ENCODE measurements around the gene SIDT1.

Gene SIDT1

GRCh38 chr3:113546414-113546893 is 14.1 kb downstream of the SIDT1 start:
- DNase-seq, result no peak

- DNase-seq, result no peak
These were observed 16.1 kb downstream of the SIDT1 start for GRCh38 chr3:113548501-113548900.

DNA sequence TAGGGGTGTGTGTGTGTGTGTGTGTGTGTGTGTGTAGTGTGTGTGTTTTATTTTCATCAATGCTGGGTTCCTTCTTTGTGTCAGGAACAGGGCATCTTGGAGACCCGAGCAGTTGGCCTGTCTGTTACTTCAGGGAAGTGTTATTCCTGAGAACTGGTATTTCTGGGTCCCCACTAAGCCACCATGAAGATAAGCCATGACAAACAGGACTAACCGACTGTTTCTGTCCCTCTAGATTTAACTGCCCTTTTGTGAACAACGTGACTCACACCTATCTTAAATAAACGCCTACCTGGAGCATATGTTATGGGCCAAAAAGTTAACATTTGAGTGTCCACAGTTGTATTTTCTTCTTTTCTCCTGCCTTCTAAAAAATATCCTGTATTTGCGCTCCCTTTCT is 19.5 kb downstream of the SIDT1 start:
- DNase-seq, result no peak

DNA sequence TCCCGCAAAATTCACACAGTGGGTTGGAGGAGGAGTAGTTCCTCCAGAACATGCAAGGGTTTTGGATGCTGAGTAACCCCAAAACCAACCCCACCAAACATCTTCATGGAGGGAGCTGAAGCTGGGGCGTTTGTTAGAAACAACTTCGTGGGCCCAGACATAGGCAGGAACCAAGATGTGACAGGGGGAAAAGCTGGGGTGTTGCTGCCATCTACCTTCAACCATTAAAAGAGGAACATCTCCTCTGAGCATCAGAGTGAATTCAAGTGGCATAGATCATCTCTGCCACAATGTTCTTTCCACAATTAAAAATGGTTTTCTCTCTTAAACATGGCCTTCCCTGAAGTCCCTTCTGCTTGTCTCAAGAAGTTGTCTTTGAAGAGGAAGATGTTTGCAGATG is 20.5 kb downstream of the SIDT1 start:
- no peak for DNase-seq

- DNase-seq, result no peak
These were observed 22.8 kb downstream of the SIDT1 start for GRCh38 chr3:113555138-113555537.

DNA sequence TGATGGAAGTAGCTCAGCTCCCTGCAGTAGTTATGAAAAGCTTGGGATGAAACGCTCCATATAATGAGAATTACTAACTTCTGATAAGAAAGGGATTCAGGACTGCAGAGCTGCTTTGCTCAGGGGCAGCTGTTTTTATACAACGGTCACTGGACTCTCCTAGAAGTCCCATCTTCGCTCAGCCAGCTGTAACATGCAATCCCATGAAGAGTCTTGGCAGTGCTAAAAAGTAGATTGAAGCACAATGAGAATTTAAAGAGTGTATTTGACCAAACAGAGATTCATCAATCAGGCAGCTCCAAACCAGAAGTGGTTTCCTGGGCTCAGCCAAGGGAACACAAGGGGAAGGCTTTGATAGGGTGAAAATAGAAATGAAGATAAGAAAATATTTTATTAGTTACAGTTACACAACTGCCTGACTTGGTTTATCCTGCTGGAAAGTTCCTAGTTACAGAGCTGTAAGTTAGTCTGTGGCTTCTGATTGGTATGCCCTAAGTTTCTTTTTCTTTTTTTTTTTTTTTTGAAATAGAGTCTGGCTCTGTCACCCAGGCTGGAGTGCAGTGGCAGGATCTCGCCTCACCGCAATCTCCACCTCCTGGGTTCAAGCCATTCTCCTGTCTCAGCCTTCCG is 24.1 kb downstream of the SIDT1 start:
- DNase-seq, result no peak

GRCh38 chr3:113556946-113557335 is 24.6 kb downstream of the SIDT1 start:
- DNase-seq, result no peak

GRCh38 chr3:113557374-113557773 is 25.0 kb downstream of the SIDT1 start:
- DNase-seq, result no peak

DNA sequence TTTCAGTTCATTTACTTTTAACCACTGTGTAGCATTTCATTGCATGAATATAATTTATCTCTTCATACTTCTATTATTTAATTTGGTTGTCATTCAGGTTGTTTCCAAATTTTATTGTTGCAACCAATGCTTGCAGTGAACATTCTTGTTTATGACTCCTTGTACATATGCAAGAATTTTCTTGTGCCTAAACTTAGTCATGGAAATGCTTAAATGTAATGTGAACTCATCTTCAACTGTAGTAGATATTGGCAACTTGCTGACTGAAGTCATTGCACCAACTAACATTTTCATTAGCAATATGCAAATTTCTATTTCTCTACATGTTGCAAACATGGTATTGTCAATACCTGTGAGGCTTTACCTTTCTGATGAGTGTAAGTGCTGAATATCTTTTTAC is 26.7 kb downstream of the SIDT1 start:
- DNase-seq, result no peak

DNA sequence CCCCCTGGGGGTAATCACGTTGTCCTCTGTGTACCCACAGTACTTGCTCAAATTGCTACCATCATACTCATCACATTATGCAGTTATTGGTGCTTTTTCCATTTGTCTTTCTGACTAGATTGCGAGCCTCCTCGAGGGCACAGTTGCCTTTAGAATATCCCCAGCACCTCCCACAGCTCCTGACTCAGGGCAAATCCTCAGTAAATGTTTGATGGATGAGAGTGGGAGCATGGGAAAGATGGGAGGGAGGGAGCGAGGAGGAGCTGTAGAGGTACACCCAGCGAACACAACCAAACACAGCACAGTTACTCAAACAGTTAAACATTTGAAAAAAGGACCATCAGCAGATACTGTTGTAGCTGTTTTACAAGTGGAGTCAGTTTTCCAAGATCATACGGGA is 27.9 kb downstream of the SIDT1 start:
- DNase-seq, result no peak

GRCh38 chr3:113560831-113561623 is 28.7 kb downstream of the SIDT1 start:
- DNase-seq, result no peak

DNA sequence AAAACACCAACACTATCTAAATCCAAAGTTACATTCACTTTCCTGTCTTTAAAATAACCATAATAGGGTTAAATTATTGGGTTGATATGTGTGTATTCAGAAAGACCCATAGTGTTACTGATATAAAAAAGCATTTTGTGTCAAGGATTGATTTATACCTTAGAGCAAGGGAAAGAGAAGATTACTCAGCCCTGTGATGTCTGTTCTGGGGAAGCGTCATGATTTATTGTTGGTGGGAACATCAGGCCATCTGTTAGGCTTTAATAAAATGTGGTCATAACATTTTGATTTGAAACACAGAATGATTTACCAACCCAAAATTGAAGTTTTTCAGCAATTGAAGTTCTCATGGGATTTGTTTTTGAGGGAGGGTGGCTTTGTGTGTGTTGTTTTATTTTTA is 33.2 kb downstream of the SIDT1 start:
- DNase-seq, result no peak

- no peak for DNase-seq
These were observed 37.8 kb downstream of the SIDT1 start for GRCh38 chr3:113570158-113570557.

GRCh38 chr3:113571360-113571759 is 39.0 kb downstream of the SIDT1 start:
- DNase-seq, result no peak

DNA sequence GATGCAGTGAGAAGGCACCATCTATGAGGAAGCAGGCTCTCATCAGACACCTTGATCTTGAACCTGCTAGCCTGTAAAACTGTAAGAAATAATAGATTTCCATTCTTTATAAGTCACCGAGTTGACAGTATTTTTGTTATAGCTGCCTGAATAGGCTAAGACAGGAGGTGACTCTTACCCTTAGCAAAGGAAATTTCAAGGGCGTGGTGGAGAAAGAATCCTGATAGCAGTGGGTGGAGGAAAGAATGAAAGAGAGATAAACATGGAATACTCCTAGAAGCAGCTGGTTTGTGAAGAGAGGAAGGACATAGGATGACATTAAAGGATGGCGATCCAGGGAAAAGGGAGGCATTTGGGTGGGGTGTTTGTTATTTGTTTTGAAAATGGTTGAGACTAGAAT is 41.4 kb downstream of the SIDT1 start:
- DNase-seq, result no peak

DNA sequence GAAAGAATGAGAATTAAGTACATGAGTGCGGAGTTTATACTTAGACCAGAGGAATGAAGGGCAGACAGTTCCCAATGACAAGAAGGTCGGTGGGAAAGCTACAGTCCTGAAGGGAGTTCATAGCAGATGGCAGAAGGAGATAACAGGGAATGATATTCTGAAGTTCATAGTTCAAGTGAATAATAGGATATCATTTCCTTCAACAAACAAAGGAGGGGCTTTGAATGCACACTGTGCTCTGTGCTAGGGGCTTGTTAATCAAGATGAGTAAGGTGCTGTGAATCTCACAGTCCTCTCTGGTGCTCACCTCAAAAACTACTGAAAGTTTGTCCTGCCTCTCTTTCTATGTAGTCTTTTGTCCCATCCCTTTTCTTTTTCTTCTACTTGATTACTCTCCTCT is 41.9 kb downstream of the SIDT1 start:
- DNase-seq, result no peak

DNA sequence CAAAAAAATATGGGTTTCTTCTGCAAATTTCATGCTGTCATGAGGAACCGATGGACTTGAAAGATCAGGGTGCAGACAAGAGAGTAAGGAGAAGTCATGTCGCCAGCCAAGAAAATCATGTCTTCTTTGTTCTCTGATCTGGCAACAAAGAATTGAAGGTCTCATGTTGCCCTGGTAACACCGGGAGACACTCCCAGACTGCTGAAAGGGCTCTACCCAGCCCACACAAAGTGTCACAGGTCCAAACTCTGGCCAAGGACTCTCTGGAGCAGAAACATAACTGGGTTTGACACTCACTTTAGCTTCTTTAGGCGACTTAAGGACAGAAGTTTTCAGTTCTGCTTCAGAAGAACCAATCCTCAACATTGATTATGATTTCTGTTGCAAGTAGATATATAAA is 42.9 kb downstream of the SIDT1 start:
- no peak for DNase-seq

DNA sequence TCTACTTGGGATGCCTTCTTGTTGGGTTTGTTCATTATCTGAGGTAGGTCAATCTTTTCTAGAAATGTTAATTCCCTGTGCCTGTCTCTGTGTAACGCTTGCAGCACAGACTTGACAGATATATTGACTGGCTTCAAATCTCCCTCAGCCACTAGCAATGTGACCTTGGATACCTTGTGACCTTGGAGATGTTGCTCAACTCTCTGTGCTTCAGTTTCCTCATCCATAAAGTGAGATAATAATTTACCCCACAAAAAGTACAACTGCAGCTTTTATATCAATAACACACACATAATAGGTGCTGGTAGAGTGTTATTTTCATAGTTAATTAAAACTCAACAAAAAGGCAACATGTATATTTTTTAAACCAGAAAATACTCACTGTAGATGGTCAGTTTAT is 52.9 kb downstream of the SIDT1 start:
- no peak for DNase-seq

GRCh38 chr3:113585720-113586119 is 53.4 kb downstream of the SIDT1 start:
- no peak for DNase-seq

- DNase-seq, result no peak
These were observed 56.5 kb downstream of the SIDT1 start for GRCh38 chr3:113588806-113589205.

DNA sequence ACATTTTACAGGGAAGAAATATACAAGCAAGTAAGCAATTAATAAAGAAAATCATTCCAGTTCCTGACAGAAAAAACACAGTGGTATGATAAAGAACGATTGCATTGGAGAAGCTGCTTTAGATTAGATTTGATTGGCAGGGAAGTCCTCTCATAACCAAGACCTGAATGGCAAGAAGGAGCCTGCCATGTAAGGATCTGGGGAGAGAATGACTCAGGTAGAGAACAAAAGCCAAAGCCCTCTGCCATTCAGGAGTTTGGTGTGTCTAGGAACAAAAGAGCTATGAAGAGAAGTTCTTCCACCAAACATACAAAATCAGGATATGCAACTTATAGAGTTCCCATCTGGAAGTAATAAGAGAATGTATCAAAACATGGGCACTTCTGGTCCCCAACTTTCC is 57.6 kb downstream of the SIDT1 start:
- no peak for DNase-seq

DNA sequence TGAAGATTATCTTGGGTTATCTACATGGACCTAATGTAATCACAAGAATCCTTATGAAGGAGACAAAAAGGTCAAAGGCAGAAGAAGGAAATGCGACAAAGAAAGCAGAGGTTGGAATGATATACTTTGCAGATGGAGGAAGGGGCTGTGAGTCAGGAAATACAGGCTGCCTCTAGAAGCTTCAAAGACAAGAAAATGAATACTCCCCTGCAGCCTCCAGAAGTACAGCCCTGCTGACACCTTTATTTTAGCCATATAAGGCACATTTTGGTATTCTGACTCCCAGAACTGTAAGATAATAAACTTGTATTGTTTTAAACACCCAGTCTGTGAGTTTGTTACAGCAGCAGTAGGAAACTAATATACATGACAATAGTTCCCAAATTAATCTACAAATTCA is 58.6 kb downstream of the SIDT1 start:
- DNase-seq, result no peak

GRCh38 chr3:113594066-113594465 is 61.7 kb downstream of the SIDT1 start:
- no peak for DNase-seq

DNA sequence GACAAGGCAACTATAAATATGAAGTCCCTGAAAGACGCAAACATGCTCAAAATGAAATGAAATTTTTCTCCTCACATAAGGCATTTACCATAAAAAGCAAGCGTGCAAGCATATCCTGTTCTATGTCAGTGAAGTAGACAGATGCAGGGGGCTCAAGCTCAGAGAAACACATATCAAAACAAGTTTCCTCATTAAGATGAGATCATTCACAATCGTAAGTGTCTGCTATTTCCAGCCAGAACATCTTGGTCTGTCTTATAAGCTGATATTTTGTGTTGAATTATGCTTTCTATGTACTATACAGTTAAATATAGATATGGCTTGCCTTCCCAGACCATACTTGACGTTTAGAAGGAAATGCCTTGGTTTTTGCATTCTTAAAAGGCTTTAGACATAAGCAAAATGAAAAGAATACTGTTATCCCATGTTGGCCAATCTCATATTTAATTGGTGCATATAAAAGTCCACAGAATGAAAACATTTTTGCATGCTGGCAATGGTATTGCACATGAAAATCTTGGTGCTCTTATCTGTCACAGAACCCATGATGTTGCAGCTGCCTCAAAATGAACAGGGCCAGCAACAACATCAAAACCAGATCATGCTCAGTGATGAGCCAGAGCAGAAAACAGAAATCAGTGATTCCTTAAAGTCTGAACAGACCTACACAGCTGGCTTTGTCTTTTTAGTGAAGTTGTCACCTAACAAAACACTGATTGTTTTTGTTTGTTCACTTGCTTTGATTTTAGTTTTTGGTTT is 65.4 kb downstream of the SIDT1 start:
- DNase-seq, result no peak

Measured in left hindlimb (tissue), 1 donor.